KMS-11 (cell line): ENCODE data around the gene CCDC54.

Source experiments
- H2AFZ ChIP-seq: fragments of 200-600 bp; sonication (generic); 2 replicates; pipeline ENCODE4 v1.6.1; 2016; ENCODE audit warnings: antibody characterized with exemption, mixed run types, low read depth
- H3K27ac ChIP-seq: fragments of 200-600 bp; sonication (generic); 2 replicates; pipeline ENCODE4 v1.6.1; 2016; ENCODE audit warnings: mild to moderate bottlenecking, mixed run types
- H3K27me3 ChIP-seq: fragments of 200-600 bp; sonication (generic); 2 replicates; pipeline ENCODE4 v1.6.1; 2017; ENCODE audit warnings: mild to moderate bottlenecking, low read depth, mixed run types, moderate library complexity; ENCODE audit not compliant: insufficient read depth
- H3K36me3 ChIP-seq: fragments of 200-600 bp; sonication (generic); 2 replicates; pipeline ENCODE4 v1.6.1; 2017; ENCODE audit warnings: mild to moderate bottlenecking, mixed run types; ENCODE audit not compliant: insufficient read depth
- H3K4me1 ChIP-seq: fragments of 200-600 bp; sonication (generic); 2 replicates; pipeline ENCODE4 v1.6.1; 2016; ENCODE audit warnings: mild to moderate bottlenecking, low read depth, mixed run types; ENCODE audit not compliant: poor library complexity, severe bottlenecking
- H3K4me2 ChIP-seq: fragments of 200-600 bp; sonication (generic); 2 replicates; pipeline ENCODE4 v1.7.0; 2016; ENCODE audit warnings: mild to moderate bottlenecking, mixed run types
- H3K4me3 ChIP-seq: fragments of 200-600 bp; sonication (generic); IDR thresholded peaks from 2 replicates; pipeline ENCODE4 v1.6.1; 2017; ENCODE audit warnings: low read depth, low read length, mixed read lengths; ENCODE audit not compliant: insufficient read depth
- H3K79me2 ChIP-seq: fragments of 200-600 bp; sonication (generic); 2 replicates; pipeline ENCODE4 v1.6.1; 2016; ENCODE audit warnings: low read depth, mixed run types; ENCODE audit not compliant: insufficient read depth
- H3K9ac ChIP-seq: fragments of 200-600 bp; sonication (generic); 2 replicates; pipeline ENCODE4 v1.6.1; 2016; ENCODE audit warnings: mild to moderate bottlenecking, mixed run types
- H4K20me1 ChIP-seq: fragments of 200-600 bp; sonication (generic); 2 replicates; pipeline ENCODE4 v1.6.1; 2016; ENCODE audit warnings: mild to moderate bottlenecking, mixed run types; ENCODE audit not compliant: insufficient read depth
- CTCF ChIP-seq: fragments of 200-600 bp; sonication (generic); conservative IDR thresholded peaks from 2 replicates; pipeline ENCODE4 v1.6.1; 2017; ENCODE audit warnings: low read depth, mild to moderate bottlenecking, antibody characterized with exemption, low read length, moderate library complexity, mixed read lengths

The CCDC54 gene

GRCh38 chr3:107395066-107395465, 17.8 kb downstream of the CCDC54 start:
- H3K4me2 ChIP-seq: no peak overlapping the region
- H3K9ac ChIP-seq: no peak overlapping the region
- no peaks in the 10 kb centered on the region; the same call in 1 of the 2 replicates for H3K36me3 ChIP-seq
- H3K27me3 ChIP-seq: no peaks in the 10 kb centered on the region
- H3K4me3 ChIP-seq: no peak overlapping the region
- H2AFZ ChIP-seq: no peak overlapping the region
- no peak overlapping the region for H3K27ac ChIP-seq
- H3K4me1 ChIP-seq: no peaks in the 10 kb centered on the region
- TF ChIP-seq CTCF: no peak
- H4K20me1 ChIP-seq: no peaks in the 10 kb centered on the region; the same call in 1 of the 2 replicates
- H3K79me2 ChIP-seq: no peaks in the 10 kb centered on the region

- Histone ChIP-seq H3K36me3 (no peaks in the 10 kb centered on the region), H3K4me3 (no peak overlapping the region), H3K27ac (no peak overlapping the region), H4K20me1 (no peaks in the 10 kb centered on the region), H3K9ac (no peak overlapping the region), H2AFZ (no peak overlapping the region), H3K79me2 (no peaks in the 10 kb centered on the region), H3K4me2 (no peak overlapping the region), H3K4me1 (no peaks in the 10 kb centered on the region), H3K27me3 (no peaks in the 10 kb centered on the region)
- TF ChIP-seq CTCF: no peak
Measured at GRCh38 chr3:107401301-107401700, 24.1 kb downstream of the CCDC54 start.

GRCh38 chr3:107402214-107402613, 25.0 kb downstream of the CCDC54 start:
- TF ChIP-seq CTCF: no peak
- Histone ChIP-seq H4K20me1 (no peaks in the 10 kb centered on the region), H2AFZ (no peak overlapping the region), H3K4me1 (no peaks in the 10 kb centered on the region), H3K27me3 (no peaks in the 10 kb centered on the region), H3K4me3 (no peak overlapping the region), H3K36me3 (no peaks in the 10 kb centered on the region), H3K9ac (no peak overlapping the region), H3K79me2 (no peaks in the 10 kb centered on the region), H3K27ac (no peak overlapping the region), H3K4me2 (no peak overlapping the region)

GRCh38 chr3:107404727-107405469, 27.7 kb downstream of the CCDC54 start:
- Histone ChIP-seq H2AFZ (no peak overlapping the region), H3K9ac (no peak overlapping the region), H3K27ac (no peak overlapping the region), H3K4me1 (no peaks in the 10 kb centered on the region), H3K79me2 (no peaks in the 10 kb centered on the region), H4K20me1 (no peaks in the 10 kb centered on the region), H3K27me3 (no peaks in the 10 kb centered on the region), H3K4me3 (no peak overlapping the region), H3K4me2 (no peak overlapping the region), H3K36me3 (no peaks in the 10 kb centered on the region)
- TF ChIP-seq CTCF: no peak
